A673 (cell line): ENCODE results near the gene CAVIN3. TPM values are rescaled to one million over a fixed set of nuclear protein-coding genes. Genes with fewer than 3 reads are reported as not detected.

ENCODE experiments used
- BruUV-seq: library from RNA; stranded (reverse); fragments of 400-500 nt; replicated peaks from 2 replicates; lab custom pipeline; 2021; lab: Mats Ljungman, UMichigan
- CTCF ChIA-PET: fragments of 300-600 bp; sonication (Branson Sonifier 250); formaldehyde crosslinking; loops from one replicate; lab custom pipeline; 2022; ENCODE audit warnings: antibody characterized with exemption; lab: Charles Lee
- POLR2A ChIA-PET: fragments of 300-600 bp; sonication (Branson Sonifier 250); formaldehyde crosslinking; loops from one replicate; lab custom pipeline; 2022; ENCODE audit warnings: antibody characterized with exemption; ENCODE audit not compliant: low non-redundant PET; lab: Charles Lee
- DNase-seq: peaks from one replicate; pipeline ENCODE4 v3.0.0-alpha.2; 2015; ENCODE audit warnings: low spot score
- H3K27ac ChIP-seq: fragments of 200-600 bp; sonication (generic); 2 replicates; pipeline ENCODE4 v1.5.1; 2016; ENCODE audit warnings: mixed run types, low read depth, mild to moderate bottlenecking, mixed read lengths, antibody characterized with exemption, low read length; ENCODE audit not compliant: poor library complexity, severe bottlenecking
- H3K27me3 ChIP-seq: fragments of 200-600 bp; sonication (generic); replicated peaks from 2 replicates; pipeline ENCODE4 v1.6.1; 2017; ENCODE audit warnings: mixed run types, low read depth, mild to moderate bottlenecking, mixed read lengths, antibody characterized with exemption, low read length; ENCODE audit not compliant: insufficient read depth, poor library complexity
- H3K36me3 ChIP-seq: fragments of 200-600 bp; sonication (generic); 2 replicates; pipeline ENCODE4 v1.6.1; 2016; ENCODE audit warnings: mixed run types, mild to moderate bottlenecking, mixed read lengths, antibody characterized with exemption, low read length; ENCODE audit not compliant: insufficient read depth, poor library complexity, severe bottlenecking
- H3K4me1 ChIP-seq: fragments of 200-600 bp; sonication (generic); 2 replicates; pipeline ENCODE4 v1.6.1; 2017; ENCODE audit warnings: mixed run types, mild to moderate bottlenecking, mixed read lengths, antibody characterized with exemption, low read length; ENCODE audit not compliant: insufficient read depth, poor library complexity, severe bottlenecking
- H3K4me3 ChIP-seq: fragments of 200-600 bp; sonication (generic); 2 replicates; pipeline ENCODE4 v1.5.1; 2016; ENCODE audit warnings: low read depth, mixed run types, mild to moderate bottlenecking, mixed read lengths, low read length; ENCODE audit not compliant: poor library complexity, severe bottlenecking
- H3K9me3 ChIP-seq: fragments of 200-600 bp; sonication (generic); 2 replicates; pipeline ENCODE4 v1.6.1; 2016; ENCODE audit warnings: mixed run types, low read depth, mild to moderate bottlenecking, mixed read lengths, antibody characterized with exemption, low read length; ENCODE audit not compliant: poor library complexity, severe bottlenecking
- CTCF ChIP-seq: fragments of 300-800, 200-600 bp; sonication (generic); conservative IDR thresholded peaks from 2 replicates; pipeline ENCODE4 v1.5.1; 2017; ENCODE audit warnings: low read depth, mild to moderate bottlenecking, antibody characterized with exemption, low read length, moderate library complexity, mixed read lengths
- EZH2 ChIP-seq: fragments of 200-600 bp; sonication (generic); IDR thresholded peaks from 2 replicates; pipeline ENCODE4 v1.6.1; 2017; ENCODE audit warnings: borderline replicate concordance, low read depth, mild to moderate bottlenecking, mixed read lengths, antibody characterized with exemption, low read length; ENCODE audit not compliant: poor library complexity, severe bottlenecking
- intact Hi-C: fragments of 100-400 bp; cut with micrococcal nuclease; formaldehyde crosslinking; loops from one replicate; pipeline ENCODE4 v1.10.0; 2022; ENCODE audit not compliant: unreplicated experiment
- total RNA-seq: library from RNA; stranded (reverse); gene quantifications from 2 replicates; pipeline ENCODE4 v1.2.3, GENCODE V29; 2021

The CAVIN3 gene
- total RNA-seq, 1 experiment from 2014 or later = 1.3 TPM

GRCh38 chr11:6333095-6333494, 12.8 kb upstream of the CAVIN3 start:
- no TSS peak for BruUV-seq
- Histone ChIP-seq H3K27ac (no peak overlapping the region), H3K36me3 (no peaks in the 10 kb centered on the region), H3K27me3 (no peaks in the 10 kb centered on the region), H3K4me1 (no peaks in the 10 kb centered on the region), H3K9me3 (no peaks in the 10 kb centered on the region), H3K4me3 (no peak overlapping the region)
- CTCF ChIA-PET = no interaction called here
- intact Hi-C loops = no loop called here
- POLR2A ChIA-PET = no interaction called here
- DNase-seq = no peak
- TF ChIP-seq CTCF (no peak), EZH2 (no peak)

- H3K4me3 ChIP-seq = no peak overlapping the region
- TF ChIP-seq EZH2 (no peak), CTCF (no peak)
- no peaks in the 10 kb centered on the region for H3K36me3 ChIP-seq
- H3K4me1 ChIP-seq = no peaks in the 10 kb centered on the region
- intact Hi-C loops = no loop called here
- no peaks in the 10 kb centered on the region for H3K9me3 ChIP-seq
- H3K27ac ChIP-seq = no peak overlapping the region
- no TSS peak for BruUV-seq
- DNase-seq = no peak
- no peaks in the 10 kb centered on the region for H3K27me3 ChIP-seq
- CTCF ChIA-PET = no interaction called here
- POLR2A ChIA-PET = no interaction called here
These were observed 11.8 kb upstream of the CAVIN3 start for GRCh38 chr11:6332066-6332465.

DNA sequence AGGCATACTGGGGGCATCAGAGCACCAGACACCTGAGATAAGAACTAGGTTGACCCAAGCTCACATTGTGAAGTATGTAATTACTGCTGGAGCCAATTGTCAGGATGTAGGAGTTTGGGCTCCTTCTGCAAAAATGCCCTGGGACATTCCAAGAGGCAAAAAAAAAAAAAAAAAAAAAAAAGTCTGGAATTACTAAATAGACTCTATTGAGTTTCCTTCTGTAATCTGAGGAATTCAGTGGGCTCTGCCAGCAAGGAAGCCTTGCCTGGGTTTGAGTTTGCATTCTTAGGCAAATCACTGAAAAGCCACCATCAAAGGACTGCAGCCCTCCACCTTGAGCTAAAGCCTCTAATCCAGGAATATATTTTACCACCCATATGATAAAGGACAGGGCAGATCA, 8.0 kb upstream of the CAVIN3 start:
- CTCF ChIA-PET = no interaction called here
- H3K4me3 ChIP-seq = no peak overlapping the region
- H3K27ac ChIP-seq = no peak overlapping the region
- no TSS peak for BruUV-seq
- no peaks in the 10 kb centered on the region for H3K27me3 ChIP-seq
- H3K36me3 ChIP-seq = no peaks in the 10 kb centered on the region
- DNase-seq = no peak
- H3K9me3 ChIP-seq = no peaks in the 10 kb centered on the region
- POLR2A ChIA-PET = no interaction called here
- TF ChIP-seq EZH2 (no peak), CTCF (no peak)
- intact Hi-C loops = no loop called here
- no peaks in the 10 kb centered on the region for H3K4me1 ChIP-seq
